Spleen (tissue), 11 donors: ENCODE results near the gene CABCOCO1. TPM values are rescaled to one million over a fixed set of nuclear protein-coding genes. Genes with fewer than 3 reads are reported as not detected.

ENCODE experiments used
- DNase-seq: peaks from one replicate; pipeline ENCODE4 v3.0.0-alpha.2; 2020
- H3K27ac ChIP-seq, 8 donors: fragments of 200-600 bp; sonication (generic) in 7 of 8; 1 replicate in 4 of 8; 2 replicates in 4 of 8; pipeline versions ENCODE4 v1.5.0 to v1.8.0; 2016 to 2021; ENCODE audit warnings: inconsistent platforms in 4 of 8, mild to moderate bottlenecking in 4 of 8, moderate library complexity in 1 of 8
- H3K27me3 ChIP-seq, 7 donors: fragments of 200-600 bp; sonication (generic) in 6 of 7; replicated peaks in 1 of 7; 1 replicate in 4 of 7; 2 replicates in 3 of 7; pipeline versions ENCODE4 v1.5.0 to v1.8.0; 2016 to 2021; ENCODE audit warnings: inconsistent platforms in 3 of 7, mild to moderate bottlenecking in 1 of 7
- H3K36me3 ChIP-seq, 6 donors: fragments of 200-600 bp; sonication (generic) in 5 of 6; 1 replicate in 4 of 6; 2 replicates in 2 of 6; pipeline versions ENCODE4 v1.5.0 to v1.8.0; 2016 to 2021; ENCODE audit warnings: inconsistent platforms in 2 of 6
- H3K4me1 ChIP-seq, 6 donors: fragments of 200-600 bp; sonication (generic) in 5 of 6; 1 replicate in 3 of 6; 2 replicates in 3 of 6; pipeline versions ENCODE4 v1.5.0 to v1.8.0; 2016 to 2021; ENCODE audit warnings: inconsistent platforms in 3 of 6
- H3K4me3 ChIP-seq, 8 donors: fragments of 200-600 bp; sonication (generic) in 7 of 8; 1 replicate in 4 of 8; 2 replicates in 4 of 8; pipeline versions ENCODE4 v1.5.0 to v1.8.0; 2016 to 2021; ENCODE audit warnings: inconsistent platforms in 4 of 8, mild to moderate bottlenecking in 4 of 8, moderate library complexity in 2 of 8
- H3K9me3 ChIP-seq, 8 donors: fragments of 200-600 bp; sonication (generic) in 7 of 8; 1 replicate in 4 of 8; 2 replicates in 4 of 8; pipeline versions ENCODE4 v1.5.0 to v1.8.0; 2016 to 2021; ENCODE audit warnings: inconsistent platforms in 4 of 8
- CTCF ChIP-seq, 11 experiments: fragments of 200-600 bp in 7 of 11; fragments of 450-650 bp in 4 of 11; sonication (generic) in 4 of 11; IDR thresholded peaks in 8 of 11; conservative IDR thresholded peaks in 3 of 11; 1 replicate in 7 of 11; 2 replicates in 4 of 11; pipeline versions ENCODE4 v1.4.0 to v1.8.0; 2016 to 2021; ENCODE audit warnings: antibody characterized with exemption in 11 of 11, inconsistent platforms in 4 of 11, mild to moderate bottlenecking in 1 of 11
- POLR2A ChIP-seq, 3 donors: fragments of 450-650 bp; IDR thresholded peaks; one replicate each; pipeline ENCODE4 v1.5.1; 2017; ENCODE audit warnings: antibody characterized with exemption in 3 of 3, mild to moderate bottlenecking in 1 of 3
- POLR2AphosphoS5 ChIP-seq, 3 donors: sonication (generic); formaldehyde crosslinking; IDR thresholded peaks; one replicate each; pipeline ENCODE4 v1.5.1; 2017; ENCODE audit warnings: antibody characterized with exemption in 3 of 3
- WGBS, 5 donors: extraction: QIAGEN DNeasy Blood & Tissue Kit in 3 of 5; methylation state at CpG; one replicate each; pipeline versions ENCODE4 v1.1.5 to v1.1.7; 2013 to 2018; 5-methylcytosine and 5-hydroxymethylcytosine counted together
- intact Hi-C: fragments of 100-400 bp; cut with DNase I; formaldehyde crosslinking; loops from one replicate; pipeline ENCODE4 v1.15.0; 2023; ENCODE audit warnings: low total_unique reads
- polyA plus RNA-seq, 3 donors: library from polyadenylated mRNA; stranded (reverse); fragments of 200-250 nt; gene quantifications; one replicate each; pipeline ENCODE4 v1.2.1, GENCODE V29; 2013
- total RNA-seq, 7 donors: library from RNA; depleted of rRNA in 3 of 7; stranded (reverse); fragments of >200 nt in 3 of 7; fragmentation: NEBNext Ultra II Directional in 4 of 7; extraction: Animal tissue kit (Norgen Biotek cat#: 25700) in 4 of 7; gene quantifications; one replicate each; pipeline versions ENCODE4 v1.1.0 to v1.2.1, GENCODE V29; 2016 to 2021
- donor health status: healthy with polysubstance abuse.
- donor health status: DM: no; HTN: no; CAD: no; lungs with moderate emphysema.
- donor health status: DM: no; HTN: no; CAD: no.
- donor health status: Bipolar disorder and iron deficiency.
- donor health status: healthy.
- donor health status: DM: no; HTN: no; CAD: no.
- donor health status: DM: yes; HTN: yes; CAD: no.

Gene CABCOCO1
- total and polyA plus RNA-seq, 10 donors: 0.06 to 1.0 (median 0.48) TPM; not detected in 4

GRCh38 chr10:61776615-61777266, 114.0 kb downstream of the CABCOCO1 start:
- Histone ChIP-seq H3K27me3 (no peaks in the 10 kb centered on the region), H3K9me3 (no peaks in the 10 kb centered on the region), H3K27ac (no peak overlapping the region), H3K4me3 (no peak overlapping the region), H3K36me3 (no peaks in the 10 kb centered on the region), H3K4me1 (no peaks in the 10 kb centered on the region)
- intact Hi-C loops: no loop called here
- 78 to 90% (median 86%) methylated on average over 7 of the region's 7 CpGs for WGBS, 5 donors
- TF ChIP-seq POLR2A (IDR thresholded peaks at IDR 0.05) (no peak), CTCF (IDR thresholded peaks at IDR 0.05 in 8 of 11, conservative IDR thresholded peaks at IDR 0.05 in 3 of 11) (no peak), POLR2AphosphoS5 (IDR thresholded peaks at IDR 0.05) (no peak)
- DNase-seq: no peak

GRCh38 chr10:61778137-61778536, 115.4 kb downstream of the CABCOCO1 start:
- H3K4me1 ChIP-seq: no peaks in the 10 kb centered on the region
- no peaks in the 10 kb centered on the region for H3K9me3 ChIP-seq
- no peak for DNase-seq
- TF ChIP-seq CTCF (IDR thresholded peaks at IDR 0.05 in 8 of 11, conservative IDR thresholded peaks at IDR 0.05 in 3 of 11): no peak
- no peak for TF ChIP-seq POLR2AphosphoS5 (IDR thresholded peaks at IDR 0.05)
- TF ChIP-seq POLR2A (IDR thresholded peaks at IDR 0.05): no peak
- H3K27me3 ChIP-seq: no peaks in the 10 kb centered on the region
- H3K4me3 ChIP-seq: no peak overlapping the region
- no peak overlapping the region for H3K27ac ChIP-seq
- no peaks in the 10 kb centered on the region for H3K36me3 ChIP-seq
- intact Hi-C loops: no loop called here

- DNase-seq: no peak
- 87 to 92% (median 91%) methylated on average over 6 of the region's 6 CpGs for WGBS, 5 donors
- Histone ChIP-seq H3K36me3 (no peaks in the 10 kb centered on the region), H3K4me3 (no peak overlapping the region), H3K4me1 (no peaks in the 10 kb centered on the region), H3K9me3 (no peaks in the 10 kb centered on the region), H3K27ac (no peak overlapping the region), H3K27me3 (no peaks in the 10 kb centered on the region)
- no peak for TF ChIP-seq CTCF (IDR thresholded peaks at IDR 0.05 in 8 of 11, conservative IDR thresholded peaks at IDR 0.05 in 3 of 11)
- no peak for TF ChIP-seq POLR2A (IDR thresholded peaks at IDR 0.05)
- no peak for TF ChIP-seq POLR2AphosphoS5 (IDR thresholded peaks at IDR 0.05)
- intact Hi-C loops: no loop called here
These were observed 116.5 kb downstream of the CABCOCO1 start for GRCh38 chr10:61779276-61779675.

- H3K36me3 ChIP-seq: no peaks in the 10 kb centered on the region
- no peak overlapping the region for H3K4me3 ChIP-seq
- intact Hi-C loops: no loop called here
- no peaks in the 10 kb centered on the region for H3K9me3 ChIP-seq
- 41 to 54% (median 50%) methylated on average over 9 of the region's 9 CpGs for WGBS, 5 donors
- no peaks in the 10 kb centered on the region for H3K4me1 ChIP-seq
- no peak overlapping the region for H3K27ac ChIP-seq
- TF ChIP-seq POLR2AphosphoS5 (IDR thresholded peaks at IDR 0.05) (no peak), CTCF (IDR thresholded peaks at IDR 0.05 in 8 of 11, conservative IDR thresholded peaks at IDR 0.05 in 3 of 11) (no peak), POLR2A (IDR thresholded peaks at IDR 0.05) (no peak)
- H3K27me3 ChIP-seq: no peaks in the 10 kb centered on the region
- DNase-seq: no peak
These were observed 117.4 kb downstream of the CABCOCO1 start for GRCh38 chr10:61779950-61780659.
